ENCODE results near the gene SFMBT1.

SFMBT1 gene

DNA sequence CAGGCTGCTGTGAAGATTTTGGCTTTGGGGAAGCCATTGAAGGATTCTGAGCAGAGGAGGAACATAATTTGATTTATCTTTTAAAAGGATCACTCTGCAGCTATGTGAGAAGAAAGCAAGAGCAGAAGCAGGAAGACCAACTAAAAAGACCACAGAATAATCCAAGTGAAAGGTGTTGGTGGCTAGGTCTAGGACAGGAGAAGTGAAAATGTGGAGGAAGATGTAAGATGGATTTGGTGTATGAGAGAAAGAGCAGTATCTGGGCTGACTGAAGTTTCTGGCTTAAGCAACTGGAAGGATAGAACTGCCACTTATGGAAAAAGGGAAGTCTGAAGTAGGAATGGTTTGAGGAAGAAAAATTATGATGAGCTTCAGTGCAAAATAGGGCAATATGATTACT lies 62.0 kb downstream of the SFMBT1 start:
- DNase-seq, result no peak

- DNase-seq, result peak; percentile 60 to 62
These were observed 62.5 kb downstream of the SFMBT1 start for GRCh38 chr3:52983336-52983807.

GRCh38 chr3:52982839-52983238 lies 63.0 kb downstream of the SFMBT1 start:
- DNase-seq, result no peak

DNA sequence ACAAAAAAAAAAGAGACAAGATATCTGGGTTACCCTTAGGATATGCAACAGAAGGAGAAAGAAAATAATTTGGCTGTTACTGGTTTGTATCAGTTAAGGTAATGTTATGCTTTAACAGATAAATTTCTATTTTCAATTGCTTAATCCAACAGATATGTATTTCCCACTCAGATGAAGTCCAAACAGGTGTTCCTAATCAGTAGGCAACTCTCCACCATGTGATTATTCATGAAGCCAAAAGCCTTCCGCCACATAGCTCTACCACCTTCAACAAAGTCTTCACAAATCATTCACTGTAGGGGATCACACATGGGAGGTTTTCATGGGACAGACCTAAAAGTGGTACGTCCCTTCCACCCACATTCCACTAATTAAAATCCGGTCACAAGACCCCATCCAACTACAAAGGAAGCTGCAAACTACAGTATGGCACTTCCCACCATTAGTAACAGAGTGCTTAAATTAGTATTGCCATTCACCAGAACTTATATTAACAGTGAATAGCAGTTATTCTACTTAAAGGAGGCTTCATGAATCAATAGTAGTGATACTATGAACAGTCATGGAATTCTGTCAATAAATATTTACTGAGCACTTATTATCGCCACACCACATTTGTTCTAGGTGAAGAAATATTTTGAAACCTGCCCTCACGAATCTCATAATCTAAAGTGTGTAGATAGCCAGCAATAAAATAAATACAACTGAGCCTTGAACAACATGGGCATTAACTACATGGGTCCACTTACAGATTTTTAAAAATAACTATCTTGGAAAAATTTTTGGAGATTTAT lies 66.5 kb downstream of the SFMBT1 start:
- no peak for DNase-seq

- no peak for DNase-seq
These were observed 67.6 kb downstream of the SFMBT1 start for GRCh38 chr3:52978109-52978754.

GRCh38 chr3:52973806-52974205 lies 72.1 kb downstream of the SFMBT1 start:
- no peak for DNase-seq

GRCh38 chr3:52971895-52972294 lies 74.0 kb downstream of the SFMBT1 start:
- DNase-seq, result no peak

DNA sequence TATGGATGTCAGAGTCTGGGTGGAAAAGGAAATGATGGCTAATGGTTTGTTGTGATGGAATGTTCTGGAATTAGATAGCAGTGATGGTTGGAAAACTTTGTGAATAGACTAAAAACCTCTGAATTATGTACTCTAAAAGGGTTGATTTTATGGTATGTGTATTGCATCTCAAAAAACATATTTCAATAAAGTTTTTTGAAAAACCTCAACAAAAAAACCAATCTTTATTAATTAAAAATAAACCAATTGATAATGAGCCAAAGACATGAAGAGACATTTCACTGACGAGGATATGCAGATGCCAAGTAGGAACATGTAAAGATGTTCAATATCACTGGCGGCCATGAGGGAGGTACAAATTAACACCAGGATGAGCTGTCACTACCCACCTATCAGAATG lies 78.5 kb downstream of the SFMBT1 start:
- no peak for DNase-seq

- no peak for DNase-seq
These were observed 83.7 kb downstream of the SFMBT1 start for GRCh38 chr3:52962160-52962559.

- no peak for DNase-seq
These were observed 86.1 kb downstream of the SFMBT1 start for GRCh38 chr3:52959773-52960172.

- DNase-seq, result no peak
These were observed 106.3 kb downstream of the SFMBT1 start for GRCh38 chr3:52939600-52939999.

GRCh38 chr3:52934630-52935530 lies 111.0 kb downstream of the SFMBT1 start:
- peak; percentile 51 to 56 for DNase-seq

GRCh38 chr3:52931889-52932288 lies 114.0 kb downstream of the SFMBT1 start:
- DNase-seq, result no peak

- no peak for DNase-seq
These were observed 114.5 kb downstream of the SFMBT1 start for GRCh38 chr3:52931328-52931727.

DNA sequence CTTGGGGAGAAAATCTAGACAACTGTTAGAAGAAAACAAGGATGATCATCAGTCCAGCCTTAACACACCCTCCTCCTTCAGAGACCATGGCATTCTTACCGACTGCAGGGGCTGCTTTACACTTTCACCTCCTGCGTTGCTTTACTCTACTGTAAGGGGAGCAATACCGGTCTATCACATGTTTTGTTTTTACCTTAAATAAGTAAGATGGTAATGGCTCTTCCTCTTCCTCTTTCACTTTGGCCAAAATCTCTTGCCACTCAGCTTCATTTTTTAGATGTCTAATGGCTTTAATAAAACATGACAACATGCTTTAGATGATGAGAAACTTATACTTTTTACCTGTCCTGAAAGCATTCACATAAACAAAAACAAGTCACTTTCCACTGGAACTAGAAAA lies 115.1 kb downstream of the SFMBT1 start:
- DNase-seq, result no peak

DNA sequence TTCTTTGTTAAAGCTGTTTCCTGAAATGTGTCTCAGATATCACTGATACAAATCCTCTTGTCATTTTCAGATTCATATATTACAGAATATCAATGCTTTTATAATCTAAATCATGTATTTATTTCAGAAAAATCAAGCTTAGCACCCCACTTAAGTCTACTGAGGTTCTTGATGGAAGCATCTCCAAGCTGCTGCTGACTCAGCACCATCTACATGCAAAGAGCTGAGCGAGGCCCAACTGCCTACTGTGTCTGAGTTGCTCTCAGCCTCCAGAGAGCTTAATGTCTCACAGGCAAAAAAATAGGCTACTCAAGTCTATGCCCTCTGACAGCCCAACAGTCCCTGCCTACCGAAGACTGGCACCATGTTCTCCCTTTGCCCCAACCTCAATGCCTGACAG lies 119.3 kb downstream of the SFMBT1 start:
- no peak for DNase-seq

DNA sequence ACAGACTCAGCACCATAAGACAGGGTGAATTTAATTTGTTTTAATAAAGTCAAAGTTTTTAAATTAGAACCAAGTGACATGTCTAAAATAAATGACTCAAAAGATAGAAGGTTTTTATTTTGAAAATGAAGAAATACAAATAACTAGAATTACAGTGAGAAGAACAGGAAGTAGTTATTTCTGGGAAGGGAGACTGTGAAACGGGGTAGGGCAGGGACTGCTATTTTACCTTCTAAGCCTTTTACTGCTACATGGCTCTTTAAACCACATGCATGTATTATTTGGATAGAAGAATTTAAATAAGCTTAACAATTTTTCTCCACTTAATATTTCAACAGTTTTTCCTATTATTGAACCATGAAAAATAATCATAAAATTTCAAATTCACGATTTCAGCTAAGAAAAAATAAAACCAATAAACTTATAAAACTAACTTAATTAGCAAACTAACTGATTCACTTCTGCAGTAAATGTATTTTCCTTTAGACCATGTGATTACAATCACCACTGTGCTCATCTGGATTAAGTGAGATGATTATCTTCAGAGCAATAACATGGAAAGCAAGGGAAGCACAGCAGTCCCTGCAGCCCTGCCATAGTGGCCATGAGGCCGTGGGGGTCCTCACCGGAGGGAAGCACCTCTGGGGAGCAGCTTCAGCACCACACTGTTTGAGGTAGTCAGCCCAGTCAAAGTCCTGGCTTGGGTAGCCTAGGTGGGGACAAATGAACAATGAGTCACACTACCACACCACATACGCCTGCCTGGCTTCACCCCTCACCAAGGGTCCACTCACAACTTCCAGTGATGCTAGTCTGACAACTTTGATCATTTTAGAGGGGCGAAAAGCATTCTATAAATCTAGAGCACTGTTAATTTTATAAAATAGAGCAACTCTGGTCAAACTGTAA lies 120.2 kb downstream of the SFMBT1 start:
- DNase-seq, result no peak

- DNase-seq, result no peak
These were observed 121.9 kb downstream of the SFMBT1 start for GRCh38 chr3:52923963-52924362.

- DNase-seq, result no peak
These were observed 125.0 kb downstream of the SFMBT1 start for GRCh38 chr3:52920841-52921240.

- DNase-seq, result no peak
These were observed 128.8 kb downstream of the SFMBT1 start for GRCh38 chr3:52917044-52917443.

GRCh38 chr3:52915294-52915693 lies 130.6 kb downstream of the SFMBT1 start:
- no peak for DNase-seq
